Measurements from ENCODE around the gene HDAC4.

Gene HDAC4

GRCh38 chr2:239423551-239423950, 22.7 kb upstream of the HDAC4 start:
- H3K4me3 ChIP-seq (ENCODE audit: low read depth, low read length) = no peak overlapping the region
- H3K27me3 ChIP-seq (replicated peaks) = no peaks in the 10 kb centered on the region
- in situ Hi-C loops (cut with HindIII; ENCODE audit: low pct_ligation_motif_present, low sequenced_read_pairs) = no loop called here
- H3K27ac ChIP-seq = no peak overlapping the region
- TF ChIP-seq CTCF (IDR thresholded peaks at IDR 0.05; ENCODE audit: low read depth, low read length, missing control alignments) = no peak
- no peaks in the 10 kb centered on the region for H3K36me3 ChIP-seq (replicated peaks)
- no peak for DNase-seq

GRCh38 chr2:239421851-239422250, 21.0 kb upstream of the HDAC4 start:
- no peak for DNase-seq
- Histone ChIP-seq H3K36me3 (replicated peaks) (no peaks in the 10 kb centered on the region), H3K4me3 (ENCODE audit: low read depth, low read length) (no peak overlapping the region), H3K27me3 (replicated peaks) (no peaks in the 10 kb centered on the region), H3K27ac (no peak overlapping the region)
- no peak for TF ChIP-seq CTCF (IDR thresholded peaks at IDR 0.05; ENCODE audit: low read depth, low read length, missing control alignments)
- in situ Hi-C loops (cut with HindIII; ENCODE audit: low pct_ligation_motif_present, low sequenced_read_pairs) = no loop called here

GRCh38 chr2:239420082-239420481, 19.3 kb upstream of the HDAC4 start:
- Histone ChIP-seq H3K36me3 (replicated peaks) (no peaks in the 10 kb centered on the region), H3K27me3 (replicated peaks) (no peaks in the 10 kb centered on the region), H3K4me3 (ENCODE audit: low read depth, low read length) (no peak overlapping the region), H3K27ac (no peak overlapping the region)
- DNase-seq = no peak
- no peak for TF ChIP-seq CTCF (IDR thresholded peaks at IDR 0.05; ENCODE audit: low read depth, low read length, missing control alignments)
- in situ Hi-C loops (cut with HindIII; ENCODE audit: low pct_ligation_motif_present, low sequenced_read_pairs) = no loop called here

- TF ChIP-seq CTCF (IDR thresholded peaks at IDR 0.05; ENCODE audit: low read depth, low read length, missing control alignments) = no peak
- in situ Hi-C loops (cut with HindIII; ENCODE audit: low pct_ligation_motif_present, low sequenced_read_pairs) = no loop called here
- Histone ChIP-seq H3K27me3 (replicated peaks) (no peaks in the 10 kb centered on the region), H3K4me3 (ENCODE audit: low read depth, low read length) (no peak overlapping the region), H3K36me3 (replicated peaks) (no peaks in the 10 kb centered on the region), H3K27ac (no peak overlapping the region)
- DNase-seq = no peak
These were observed 18.1 kb upstream of the HDAC4 start for GRCh38 chr2:239418918-239419317.

GRCh38 chr2:239412905-239413603, 12.2 kb upstream of the HDAC4 start:
- Histone ChIP-seq H3K27me3 (replicated peaks) (no peaks in the 10 kb centered on the region), H3K27ac (no peak overlapping the region), H3K36me3 (replicated peaks) (no peaks in the 10 kb centered on the region), H3K4me3 (ENCODE audit: low read depth, low read length) (no peak overlapping the region)
- DNase-seq = no peak
- no peak for TF ChIP-seq CTCF (IDR thresholded peaks at IDR 0.05; ENCODE audit: low read depth, low read length, missing control alignments)
- in situ Hi-C loops (cut with HindIII; ENCODE audit: low pct_ligation_motif_present, low sequenced_read_pairs) = no loop called here
